Prostate gland (tissue), 2 donors: ENCODE measurements around the gene CTSF.

Experiments
- CTCF ChIP-seq, 4 experiments: fragments of 200-600 bp in 2 of 4; fragments of 450-650 bp in 2 of 4; sonication (generic) in 2 of 4; IDR thresholded peaks; 1 replicate in 3 of 4; 2 replicates in 1 of 4; pipeline ENCODE4 v1.5.1; 2016 to 2019; ENCODE audit warnings: antibody characterized with exemption in 4 of 4, mild to moderate bottlenecking in 2 of 4, moderate library complexity in 2 of 4
- POLR2A ChIP-seq: fragments of 450-650 bp; IDR thresholded peaks from one replicate; pipeline ENCODE4 v1.6.1; 2016; ENCODE audit warnings: antibody characterized with exemption, mild to moderate bottlenecking
- POLR2AphosphoS5 ChIP-seq: sonication (generic); formaldehyde crosslinking; IDR thresholded peaks from one replicate; pipeline ENCODE4 v1.6.1; 2017; ENCODE audit warnings: antibody characterized with exemption

- TF ChIP-seq POLR2A (no peak), CTCF (IDR thresholded peaks at IDR 0.05) (no peak), POLR2AphosphoS5 (no peak)
Observed at GRCh38 chr11:66548774-66549630, 19.4 kb downstream of the CTSF start.
